PC-9 (cell line): ENCODE results near the gene NTN4. TPM values are rescaled to one million over a fixed set of nuclear protein-coding genes. Genes with fewer than 3 reads are reported as not detected.

ENCODE experiments used
- BruUV-seq: library from RNA; stranded (reverse); fragments of 400-500 nt; replicated peaks from 2 replicates; lab custom pipeline; 2021; lab: Mats Ljungman, UMichigan
- CTCF ChIA-PET: fragments of 300-600 bp; sonication (Branson Sonifier 250); formaldehyde crosslinking; loops from one replicate; lab custom pipeline; 2022; ENCODE audit warnings: antibody characterized with exemption; lab: Charles Lee
- POLR2A ChIA-PET: fragments of 300-600 bp; sonication (Branson Sonifier 250); formaldehyde crosslinking; loops from one replicate; lab custom pipeline; 2022; ENCODE audit warnings: antibody characterized with exemption; ENCODE audit not compliant: unreplicated experiment; lab: Charles Lee
- DNase-seq, 2 experiments: peaks; one replicate each; pipeline versions ENCODE4 v3.0.0 to v3.0.0-alpha.2; 2015 to 2022; ENCODE audit warnings: mixed read lengths in 1 of 2
- H2AFZ ChIP-seq: fragments of 200-600 bp; sonication (generic); 2 replicates; pipeline ENCODE4 v1.8.1; 2017; ENCODE audit warnings: antibody characterized with exemption
- H3F3A ChIP-seq: fragments of 200-600 bp; sonication (generic); 2 replicates; pipeline ENCODE4 v1.8.1; 2017; ENCODE audit warnings: antibody characterized with exemption, mild to moderate bottlenecking, low read depth; ENCODE audit not compliant: insufficient read depth
- H3K27ac ChIP-seq: fragments of 200-600 bp; sonication (generic); 2 replicates; pipeline ENCODE4 v1.6.1; 2016; ENCODE audit warnings: mixed run types
- H3K27me3 ChIP-seq: fragments of 200-600 bp; sonication (generic); 2 replicates; pipeline ENCODE4 v1.6.1; 2016; ENCODE audit warnings: low read depth, mixed run types; ENCODE audit not compliant: insufficient read depth
- H3K36me3 ChIP-seq: fragments of 200-600 bp; sonication (generic); 2 replicates; pipeline ENCODE4 v1.6.1; 2016; ENCODE audit warnings: low read depth, mixed run types
- H3K4me1 ChIP-seq: fragments of 200-600 bp; sonication (generic); replicated peaks from 2 replicates; pipeline ENCODE4 v1.6.1; 2016; ENCODE audit warnings: mixed run types; ENCODE audit not compliant: insufficient read depth
- H3K4me2 ChIP-seq: fragments of 200-600 bp; sonication (generic); 2 replicates; pipeline ENCODE4 v1.6.1; 2017; ENCODE audit warnings: mixed run types
- H3K4me3 ChIP-seq: fragments of 200-600 bp; sonication (generic); 2 replicates; pipeline ENCODE4 v1.6.1; 2016; ENCODE audit warnings: mixed run types
- H3K79me2 ChIP-seq: fragments of 200-600 bp; sonication (generic); 2 replicates; pipeline ENCODE4 v1.6.1; 2017; ENCODE audit warnings: low read depth, mixed run types
- H3K9me2 ChIP-seq: fragments of 200-600 bp; sonication (generic); 2 replicates; pipeline ENCODE4 v1.8.1; 2017; ENCODE audit warnings: mild to moderate bottlenecking; ENCODE audit not compliant: insufficient read depth
- H3K9me3 ChIP-seq: fragments of 200-600 bp; sonication (generic); 2 replicates; pipeline ENCODE4 v1.8.1; 2016; ENCODE audit warnings: low read depth; ENCODE audit not compliant: insufficient read depth
- H4K20me1 ChIP-seq: fragments of 200-600 bp; sonication (generic); 2 replicates; pipeline ENCODE4 v1.8.1; 2017; ENCODE audit not compliant: insufficient read depth
- EZH2 ChIP-seq: fragments of 200-600 bp; sonication (generic); IDR thresholded peaks from 2 replicates; pipeline ENCODE4 v1.8.0; 2017; ENCODE audit warnings: antibody characterized with exemption, low read depth
- intact Hi-C: fragments of 100-400 bp; cut with micrococcal nuclease; formaldehyde crosslinking; loops from one replicate; pipeline ENCODE4 v1.10.0; 2022; ENCODE audit not compliant: unreplicated experiment
- total RNA-seq: library from RNA; stranded (reverse); gene quantifications from 2 replicates; pipeline ENCODE4 v1.2.3, GENCODE V29; 2021
- TF ChIP-seq, protein P1 (sequence below): fragments of 200-600 bp; sonication (generic); conservative IDR thresholded peaks from 2 replicates; pipeline ENCODE4 v1.6.1; 2017; ENCODE audit warnings: mixed run types, antibody characterized with exemption, mild to moderate bottlenecking, moderate library complexity

The NTN4 gene
- total RNA-seq, 1 experiment from 2014 or later, result 41.5 TPM

DNA sequence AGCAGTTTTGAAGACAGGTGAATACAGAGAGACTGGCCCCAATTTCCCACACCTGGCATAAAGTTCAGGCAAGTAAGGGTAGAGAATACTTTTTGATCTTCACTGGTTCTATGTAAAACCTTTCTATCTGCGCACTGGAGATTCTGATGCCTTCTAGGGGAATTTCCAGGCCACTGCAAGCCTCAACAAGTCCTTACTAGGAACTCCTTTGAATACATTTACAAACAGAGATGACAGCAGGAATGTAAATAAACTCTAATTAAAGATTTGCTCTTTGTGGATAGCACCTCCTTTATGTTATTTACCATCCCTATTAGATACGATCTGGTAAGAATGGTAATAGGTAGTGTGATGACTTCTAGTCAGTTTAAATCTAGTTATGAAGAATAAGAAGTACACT, 69.2 kb downstream of the NTN4 start:
- H3K4me2 ChIP-seq, result no peak overlapping the region
- no peaks in the 10 kb centered on the region for H3K9me2 ChIP-seq
- CTCF ChIA-PET, result no interaction called here
- peaks cover 38% of the 10 kb centered on the region for H3K36me3 ChIP-seq
- intact Hi-C loops, result no loop called here
- H3K4me1 ChIP-seq, result peaks cover 23% of the 10 kb centered on the region
- no peaks in the 10 kb centered on the region for H3K27me3 ChIP-seq
- no peak overlapping the region for H2AFZ ChIP-seq
- POLR2A ChIA-PET, result no interaction called here
- H3K4me3 ChIP-seq, result no peak overlapping the region
- BruUV-seq, result no TSS peak
- peaks cover 51% of the 10 kb centered on the region for H3F3A ChIP-seq
- H3K9me3 ChIP-seq, result 0 out of 2 replicates have a peak, but pooled peaks cover 3% of the 10 kb centered on the region
- DNase-seq, result no peak
- TF ChIP-seq, protein P1, sequence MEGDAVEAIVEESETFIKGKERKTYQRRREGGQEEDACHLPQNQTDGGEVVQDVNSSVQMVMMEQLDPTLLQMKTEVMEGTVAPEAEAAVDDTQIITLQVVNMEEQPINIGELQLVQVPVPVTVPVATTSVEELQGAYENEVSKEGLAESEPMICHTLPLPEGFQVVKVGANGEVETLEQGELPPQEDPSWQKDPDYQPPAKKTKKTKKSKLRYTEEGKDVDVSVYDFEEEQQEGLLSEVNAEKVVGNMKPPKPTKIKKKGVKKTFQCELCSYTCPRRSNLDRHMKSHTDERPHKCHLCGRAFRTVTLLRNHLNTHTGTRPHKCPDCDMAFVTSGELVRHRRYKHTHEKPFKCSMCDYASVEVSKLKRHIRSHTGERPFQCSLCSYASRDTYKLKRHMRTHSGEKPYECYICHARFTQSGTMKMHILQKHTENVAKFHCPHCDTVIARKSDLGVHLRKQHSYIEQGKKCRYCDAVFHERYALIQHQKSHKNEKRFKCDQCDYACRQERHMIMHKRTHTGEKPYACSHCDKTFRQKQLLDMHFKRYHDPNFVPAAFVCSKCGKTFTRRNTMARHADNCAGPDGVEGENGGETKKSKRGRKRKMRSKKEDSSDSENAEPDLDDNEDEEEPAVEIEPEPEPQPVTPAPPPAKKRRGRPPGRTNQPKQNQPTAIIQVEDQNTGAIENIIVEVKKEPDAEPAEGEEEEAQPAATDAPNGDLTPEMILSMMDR, result no peak
- TF ChIP-seq EZH2, result no peak
- H3K27ac ChIP-seq, result no peak overlapping the region
- 0 out of 2 replicates have a peak, but pooled peaks cover 5% of the 10 kb centered on the region for H4K20me1 ChIP-seq
- H3K79me2 ChIP-seq, result peaks cover 5% of the 10 kb centered on the region; the same call in 1 of the 2 replicates

DNA sequence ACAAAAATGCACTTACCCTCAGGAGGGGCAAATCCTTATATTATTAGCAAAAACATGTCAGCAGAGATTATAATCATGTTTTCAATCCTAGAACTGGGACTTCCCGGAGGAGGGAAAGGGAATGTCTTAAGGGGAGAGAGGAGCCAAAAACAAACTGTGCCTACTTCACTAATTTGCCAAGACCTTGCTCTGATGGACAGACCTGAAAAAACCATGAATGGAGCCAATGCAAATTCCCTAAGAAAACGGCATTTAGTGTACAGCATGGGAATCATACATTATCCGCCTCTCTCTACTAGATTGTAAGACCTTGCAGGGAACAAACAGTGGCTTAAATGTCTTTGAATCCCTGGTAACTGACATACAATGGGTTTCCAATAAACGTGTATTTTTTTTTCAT, 70.4 kb downstream of the NTN4 start:
- no TSS peak for BruUV-seq
- intact Hi-C loops, result no loop called here
- Histone ChIP-seq H3K4me1 (peaks cover 23% of the 10 kb centered on the region), H3K79me2 (peaks cover 5% of the 10 kb centered on the region; the same call in 1 of the 2 replicates), H2AFZ (no peak overlapping the region), H3K27me3 (no peaks in the 10 kb centered on the region), H3K4me2 (no peak overlapping the region), H3K9me2 (no peaks in the 10 kb centered on the region), H4K20me1 (0 out of 2 replicates have a peak, but pooled peaks cover 5% of the 10 kb centered on the region), H3K4me3 (no peak overlapping the region), H3K36me3 (peaks cover 41% of the 10 kb centered on the region), H3F3A (peaks cover 56% of the 10 kb centered on the region), H3K27ac (no peak overlapping the region), H3K9me3 (0 out of 2 replicates have a peak, but pooled peaks cover 3% of the 10 kb centered on the region)
- CTCF ChIA-PET, result no interaction called here
- POLR2A ChIA-PET, result no interaction called here
- TF ChIP-seq EZH2, result no peak
- TF ChIP-seq, protein P1, result no peak
- no peak for DNase-seq

DNA sequence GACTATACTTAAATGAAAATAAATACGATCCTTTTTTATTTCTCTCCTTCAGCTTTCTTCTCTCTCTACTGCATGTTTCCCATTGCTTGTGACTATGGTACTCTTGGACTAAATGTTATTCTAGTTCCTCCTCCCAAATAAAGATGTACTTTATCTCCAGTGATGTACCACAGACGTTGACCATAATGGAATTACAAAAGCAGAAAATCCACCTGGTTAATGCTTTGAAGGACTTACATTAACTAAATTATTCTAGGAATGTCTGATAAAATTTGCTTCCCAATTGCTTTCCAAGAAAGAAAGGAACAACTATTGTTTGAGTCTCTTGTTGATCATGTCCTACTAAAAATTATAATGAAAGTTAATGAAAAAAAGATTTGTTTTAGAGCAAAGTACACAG, 71.8 kb downstream of the NTN4 start:
- 0 out of 2 replicates have a peak, but pooled peaks cover 3% of the 10 kb centered on the region for H3K9me3 ChIP-seq
- BruUV-seq, result no TSS peak
- peaks cover 43% of the 10 kb centered on the region for H3K36me3 ChIP-seq
- 0 out of 2 replicates have a peak, but pooled peaks cover 5% of the 10 kb centered on the region for H4K20me1 ChIP-seq
- no peak for TF ChIP-seq EZH2
- TF ChIP-seq, protein P1, result no peak
- H3F3A ChIP-seq, result peaks cover 49% of the 10 kb centered on the region
- POLR2A ChIA-PET, result no interaction called here
- intact Hi-C loops, result loop anchor here (10.0 kb wide), 1 partner anchor 134 kb away; no protein-coding TSS in a partner anchor
- peaks cover 23% of the 10 kb centered on the region for H3K4me1 ChIP-seq
- peak overlapping the region; percentile 38 for H3K27ac ChIP-seq
- H3K27me3 ChIP-seq, result no peaks in the 10 kb centered on the region
- no peaks in the 10 kb centered on the region for H3K9me2 ChIP-seq
- H3K4me3 ChIP-seq, result no peak overlapping the region
- no peak overlapping the region for H2AFZ ChIP-seq
- CTCF ChIA-PET, result interaction anchor here (0.6 kb wide), 1 partner anchor 107 kb away, joined by 3 read pairs; no protein-coding TSS in a partner anchor
- no peak overlapping the region for H3K4me2 ChIP-seq
- DNase-seq, result no peak
- H3K79me2 ChIP-seq, result peaks cover 5% of the 10 kb centered on the region; the same call in 1 of the 2 replicates
